Suprapubic skin (tissue), 3 donors: ENCODE measurements around the gene LITAF.

Source experiments
- CTCF ChIP-seq, 2 donors: fragments of 200-600 bp in 1 of 2; fragments of 450-650 bp in 1 of 2; sonication (generic) in 1 of 2; IDR thresholded peaks; one replicate each; pipeline ENCODE4 v1.5.1; 2016 to 2019; ENCODE audit warnings: antibody characterized with exemption in 2 of 2, mild to moderate bottlenecking in 1 of 2, moderate library complexity in 1 of 2
- EP300 ChIP-seq: sonication (generic); formaldehyde crosslinking; IDR thresholded peaks from one replicate; pipeline ENCODE4 v1.6.1; 2017; ENCODE audit warnings: antibody characterized with exemption
- POLR2A ChIP-seq, 2 donors: fragments of 450-650 bp; IDR thresholded peaks; one replicate each; pipeline ENCODE4 v1.6.1; 2017; ENCODE audit warnings: antibody characterized with exemption in 2 of 2, mild to moderate bottlenecking in 2 of 2, moderate library complexity in 2 of 2

DNA sequence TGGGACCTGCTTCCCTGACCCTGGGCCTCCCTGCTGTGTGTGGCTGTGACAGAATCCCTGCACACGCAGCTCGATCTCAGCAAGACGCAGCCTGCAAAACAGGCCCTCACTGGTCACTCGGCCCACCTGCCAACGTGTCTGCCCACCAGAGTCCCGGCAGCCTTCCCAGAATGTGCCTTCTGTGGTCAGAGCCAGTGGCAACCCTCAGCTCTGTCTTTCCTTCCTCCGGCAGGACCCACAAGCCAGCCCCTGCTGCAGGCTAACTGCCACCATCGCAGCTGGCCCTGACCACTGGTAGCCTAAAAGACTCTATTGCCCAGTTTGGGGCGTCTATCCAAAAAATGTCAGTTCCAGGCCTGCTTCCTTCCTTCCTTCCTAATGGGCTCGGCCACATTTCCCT, 83.2 kb downstream of the LITAF start:
- TF ChIP-seq POLR2A (IDR thresholded peaks at IDR 0.05) = no peak
- TF ChIP-seq CTCF (IDR thresholded peaks at IDR 0.05) = no peak
- TF ChIP-seq EP300 = no peak
